Measurements from ENCODE around the gene CRIM1. TPM values are rescaled to one million over a fixed set of nuclear protein-coding genes. Genes with fewer than 3 reads are reported as not detected.
A peak's percentile ranks its signal among the peaks of the same experiment; 100 is the strongest.

The CRIM1 gene
- total and polyA plus RNA-seq, 2 of the 8 experiments (the other 6 are each of a cell fraction or from before 2014, with no cell fraction given), result 9.4 to 28.4 TPM

DNA sequence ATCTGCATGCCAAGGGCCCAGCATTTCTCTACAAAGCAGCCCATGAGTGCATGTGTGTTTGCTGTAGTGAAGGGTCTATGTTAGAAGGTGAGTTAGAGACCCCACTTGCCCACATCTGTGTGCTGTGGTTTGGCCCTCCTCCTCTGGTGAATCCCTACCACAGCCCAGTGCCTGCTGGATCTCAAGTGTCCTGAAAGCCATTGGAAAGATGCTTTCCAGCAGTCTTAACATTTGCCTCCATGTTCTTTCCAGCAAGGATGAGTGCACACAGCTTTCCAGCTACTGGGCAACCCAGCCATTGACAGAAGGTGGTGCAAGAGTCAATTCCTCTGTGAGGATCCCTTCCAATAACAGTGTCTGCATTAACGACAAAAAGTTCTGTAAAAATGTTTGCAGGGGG, 13.6 kb downstream of the CRIM1 start:
- TF ChIP-seq SIX5 (IDR thresholded peaks at IDR 0.05; ENCODE audit: low read depth, low read length), result no peak
- no peak for TF ChIP-seq EZH2 (IDR thresholded peaks at IDR 0.05; ENCODE audit: low read depth, low read length, severe bottlenecking)
- TF ChIP-seq RFX5 (IDR thresholded peaks at IDR 0.05; ENCODE audit: borderline replicate concordance, low read depth, low read length), result no peak
- H2AK5ac ChIP-seq (ENCODE audit: low read depth, low read length), result peak overlapping the region; percentile 76; the same call in 1 of the 2 replicates
- no peak overlapping the region for H3K9ac ChIP-seq (replicated peaks in 1 of 4; ENCODE audit: extremely low read depth in 1 of 4, low read depth in 3 of 4, low read length in 3 of 4)
- peak overlapping the region in 1 of 2 experiments; percentile 69; a peak in 1 of 4 replicates for H3K4me2 ChIP-seq (ENCODE audit: insufficient read depth in 1 of 2, low read depth in 2 of 2, low read length in 2 of 2)
- peaks cover 7% of the 10 kb centered on the region; the same call in 1 of the 2 replicates for H3K79me1 ChIP-seq (ENCODE audit: low read depth, low read length)
- DNase-seq (ENCODE audit: low read depth in 1 of 2, low spot score in 2 of 2), result no peak
- H3K18ac ChIP-seq (ENCODE audit: extremely low read depth, low read length), result no peak overlapping the region; the same call in 1 of the 2 replicates
- no peak overlapping the region for H2BK12ac ChIP-seq (ENCODE audit: low read depth, low read length)
- POLR2A ChIA-PET (ENCODE audit: partially characterized antibody), result interaction anchor here (1.1 to 4.3 kb wide), 3 partner anchors 10 to 16 kb away, joined by 3 to 16 read pairs (median 5); partner anchors contain the start of gene CRIM1
- no peak overlapping the region for H2BK5ac ChIP-seq (ENCODE audit: low read depth, low read length)
- H4K91ac ChIP-seq (replicated peaks; ENCODE audit: insufficient read length, low read length), result peak overlapping the region; percentile 26
- H3K79me2 ChIP-seq (ENCODE audit: control insufficient read depth in 1 of 2, insufficient read depth in 2 of 2, low read length in 2 of 2), result peaks cover 46 to 100% of the 10 kb centered on the region in 2 experiments
- no peak overlapping the region for H3K56ac ChIP-seq (replicated peaks; ENCODE audit: insufficient read length, low read depth, low read length)
- H3K23me2 ChIP-seq (ENCODE audit: low read depth, low read length), result no peaks in the 10 kb centered on the region; the same call in 1 of the 2 replicates
- CTCF ChIA-PET (ENCODE audit: partially characterized antibody), result interaction anchor here (0.8 to 2.2 kb wide), 14 partner anchors 9 to 138 kb away, joined by 3 to 11 read pairs (median 3); no protein-coding TSS in a partner anchor
- no peak overlapping the region for H3K14ac ChIP-seq (ENCODE audit: insufficient read length)
- H2BK15ac ChIP-seq (ENCODE audit: low read length), result no peak overlapping the region
- no peak for FAIRE-seq
- peaks cover 0 to 9% of the 10 kb centered on the region in 2 experiments for H4K20me1 ChIP-seq (replicated peaks in 1 of 2; ENCODE audit: control insufficient read depth in 1 of 2, insufficient read depth in 2 of 2, low read length in 2 of 2)
- H2BK120ac ChIP-seq (replicated peaks; ENCODE audit: low read depth, low read length), result no peak overlapping the region
- peak overlapping the region; percentile 25 for H4K5ac ChIP-seq (ENCODE audit: insufficient read length, low read depth, low read length)
- no peak overlapping the region for H2AFZ ChIP-seq (ENCODE audit: low read length)
- peaks cover 14 to 49% (median 46%) of the 10 kb centered on the region in 4 experiments for H3K4me1 ChIP-seq (replicated peaks in 1 of 4; ENCODE audit: control insufficient read depth in 3 of 4, insufficient read depth in 4 of 4, low read length in 3 of 4)
- H4K8ac ChIP-seq (ENCODE audit: extremely low read depth, insufficient read depth, low read length), result no peak overlapping the region
- no peaks in the 10 kb centered on the region for H3K27me3 ChIP-seq (replicated peaks in 1 of 4; ENCODE audit: control insufficient read depth in 3 of 4, extremely low read depth in 1 of 4, insufficient read depth in 3 of 4, low read length in 3 of 4)
- H3K23ac ChIP-seq (ENCODE audit: insufficient read length), result no peak overlapping the region
- no peak overlapping the region for H3K27ac ChIP-seq (ENCODE audit: low read depth, low read length)
- no peaks in the 10 kb centered on the region for H3K9me3 ChIP-seq (ENCODE audit: insufficient read depth in 2 of 2, low read depth in 1 of 2, low read length in 1 of 2)
- H3K36me3 ChIP-seq (ENCODE audit: control insufficient read depth in 2 of 4, insufficient read depth in 4 of 4, low read length in 3 of 4), result no peaks in the 10 kb centered on the region
- no peak overlapping the region for H2BK20ac ChIP-seq (ENCODE audit: low read length)
- H3K4ac ChIP-seq (replicated peaks; ENCODE audit: insufficient read length, low read depth, low read length), result peak overlapping the region; percentile 4
- WGBS, 2 experiments (ENCODE audit: extremely low coverage in 1 of 2, insufficient coverage in 1 of 2, insufficient read length in 1 of 2, insufficient replicate concordance in 2 of 2, low coverage in 1 of 2, low lambda C conversion rate in 2 of 2, missing lambda C conversion rate in 1 of 2), result 82% methylated on average over 1 of the region's 1 CpG; no CpG with 5 or more reads in 1 of the 2 experiments
- no peak overlapping the region for H3K4me3 ChIP-seq (ENCODE audit: extremely low read depth in 1 of 4, insufficient read depth in 2 of 4, low read depth in 3 of 4, low read length in 4 of 4)
